NCI-H748 treated with DMSO at 0.1 percent for 48 hours (cell line): ENCODE results near the gene SVIL.
"Not testable (repeated sequence)": the region's sequence is repeated elsewhere in the genome, so short reads cannot be mapped to it uniquely, and the experiment has no call there.

ENCODE experiments used
- DNase-seq: peaks from one replicate; lab custom pipeline; 2025; lab: John Stamatoyannopoulos, UW

Gene SVIL

DNA sequence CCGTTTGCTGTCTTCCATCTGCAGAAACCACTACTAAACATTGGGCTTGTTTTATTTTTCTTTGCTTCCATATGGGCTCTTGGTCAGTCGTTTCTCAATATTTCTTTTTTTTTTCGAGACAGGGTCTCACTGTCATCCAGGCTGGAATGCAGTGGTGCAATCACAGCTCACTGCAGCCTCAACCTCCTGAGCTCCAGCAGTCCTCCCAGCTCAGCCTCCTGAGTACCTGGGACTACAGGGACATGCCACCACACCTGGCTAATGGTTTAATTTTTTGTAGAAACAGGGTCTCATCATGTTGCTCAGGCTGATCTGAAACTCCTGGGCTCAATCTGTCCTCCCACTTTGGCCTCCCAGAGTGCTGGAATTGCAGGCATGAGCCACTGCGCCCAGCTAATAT lies 182.8 kb downstream of the SVIL start:
- DNase-seq = no peak

GRCh38 chr10:29450405-29450804 lies 184.4 kb downstream of the SVIL start:
- no peak for DNase-seq

- DNase-seq = peak; percentile 0
These were observed 185.8 kb downstream of the SVIL start for GRCh38 chr10:29448756-29449592.

GRCh38 chr10:29448125-29448524 lies 186.6 kb downstream of the SVIL start:
- no peak for DNase-seq

- no peak for DNase-seq
These were observed 188.4 kb downstream of the SVIL start for GRCh38 chr10:29446327-29446726.

DNA sequence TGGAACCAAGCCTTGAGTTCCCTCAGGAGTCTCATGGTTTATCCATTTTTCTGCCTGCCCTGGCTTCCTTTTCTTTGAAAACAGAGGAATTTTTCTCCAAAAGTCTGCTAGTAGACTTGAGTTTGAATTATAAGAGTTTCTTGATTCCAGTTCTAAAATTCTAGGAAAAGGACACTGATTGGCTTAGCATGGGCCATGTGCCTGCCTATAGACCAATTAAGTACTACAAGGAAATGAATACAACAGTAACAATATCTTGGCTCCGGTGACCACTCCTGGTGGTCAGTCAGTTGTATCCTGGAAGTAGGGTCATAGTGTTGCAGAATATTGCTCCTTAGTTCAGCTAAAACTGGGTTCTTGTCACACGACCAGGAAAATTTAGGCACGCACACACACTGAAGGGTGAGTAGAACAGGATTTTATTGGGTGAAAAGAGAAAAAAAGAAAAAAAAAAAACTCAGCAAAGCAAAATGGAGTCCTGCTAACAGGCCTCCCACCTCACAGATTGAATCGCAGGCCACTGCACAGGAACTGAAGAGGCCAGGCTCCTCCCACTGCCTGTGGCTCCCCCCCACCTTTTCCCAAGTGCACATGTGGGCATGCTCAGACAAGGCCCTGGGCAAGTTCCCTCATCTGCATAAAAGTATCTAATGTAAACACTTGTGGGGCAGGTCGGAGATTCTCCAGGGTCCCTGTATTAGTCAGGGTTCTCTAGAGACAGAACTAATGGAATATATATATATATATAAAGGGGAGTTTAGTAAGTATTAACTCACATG lies 190.8 kb downstream of the SVIL start:
- no peak for DNase-seq

GRCh38 chr10:29440981-29441380 lies 193.8 kb downstream of the SVIL start:
- no peak for DNase-seq

DNA sequence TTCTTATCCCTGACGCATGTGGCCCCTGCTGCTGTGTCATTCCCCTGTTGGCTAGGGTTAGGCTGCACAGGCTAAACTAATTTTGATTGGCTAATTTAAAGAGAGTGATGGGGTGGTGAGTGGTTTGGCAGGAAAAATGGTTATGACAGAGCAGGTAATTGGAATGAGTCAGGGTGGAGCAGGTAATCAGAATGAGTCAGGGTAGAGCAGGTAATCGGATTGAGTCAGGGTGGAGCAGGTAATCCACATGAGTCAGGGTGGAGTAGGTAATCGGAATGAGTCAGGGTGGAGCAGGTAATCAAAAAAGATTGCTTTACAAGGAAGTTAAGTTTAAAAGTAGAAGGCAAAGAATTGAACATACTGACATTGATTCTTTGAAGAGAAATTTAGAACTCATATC lies 195.8 kb downstream of the SVIL start:
- not testable (repeated sequence) for DNase-seq

GRCh38 chr10:29438271-29438670 lies 196.5 kb downstream of the SVIL start:
- no peak for DNase-seq

- no peak for DNase-seq
These were observed 196.9 kb downstream of the SVIL start for GRCh38 chr10:29437871-29438270.

GRCh38 chr10:29435809-29436501 lies 198.8 kb downstream of the SVIL start:
- DNase-seq = no peak

DNA sequence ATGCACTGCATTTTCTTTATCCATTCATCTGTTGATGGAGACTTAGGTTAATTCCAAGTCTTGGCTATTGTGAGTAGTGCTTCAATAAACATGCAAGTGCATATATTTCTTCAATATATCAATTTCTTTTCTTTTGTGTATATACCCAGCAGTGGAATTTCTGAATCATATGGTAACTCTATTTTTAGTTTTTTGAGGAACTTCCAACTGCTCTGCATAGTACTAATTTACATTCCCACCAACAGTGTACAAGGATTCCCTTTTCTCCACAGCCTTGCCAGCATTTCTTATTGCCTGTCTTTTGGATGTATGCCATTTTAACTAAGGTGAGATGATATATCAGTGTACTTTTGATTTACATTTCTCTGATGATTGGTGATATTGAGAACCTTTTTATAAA lies 200.7 kb downstream of the SVIL start:
- no peak for DNase-seq

DNA sequence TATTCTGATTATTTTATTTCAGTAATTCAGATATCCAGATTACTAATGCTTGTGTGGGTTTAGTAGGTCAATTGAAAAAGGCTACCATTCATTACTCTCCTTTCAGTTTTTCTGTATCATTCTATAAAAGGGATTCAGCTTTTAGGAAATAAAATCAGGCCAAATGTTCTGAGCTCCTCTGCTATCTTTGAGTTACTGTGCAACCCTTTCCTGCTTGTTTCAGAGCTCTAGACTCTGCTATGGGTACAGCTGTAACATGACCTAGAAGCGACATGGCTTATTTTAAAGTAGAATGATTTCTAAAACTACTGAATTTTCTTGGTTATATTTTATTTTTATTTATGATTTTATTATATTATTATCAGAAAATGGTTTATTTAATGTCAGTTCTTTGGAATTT lies 203.1 kb downstream of the SVIL start:
- DNase-seq = no peak

- DNase-seq = no peak
These were observed 204.7 kb downstream of the SVIL start for GRCh38 chr10:29430101-29430500.

- DNase-seq = no peak
These were observed 206.3 kb downstream of the SVIL start for GRCh38 chr10:29428486-29428885.

- DNase-seq = no peak
These were observed 207.1 kb downstream of the SVIL start for GRCh38 chr10:29427667-29428066.

GRCh38 chr10:29426420-29426819 lies 208.4 kb downstream of the SVIL start:
- DNase-seq = no peak

- DNase-seq = no peak
These were observed 210.8 kb downstream of the SVIL start for GRCh38 chr10:29424017-29424416.

DNA sequence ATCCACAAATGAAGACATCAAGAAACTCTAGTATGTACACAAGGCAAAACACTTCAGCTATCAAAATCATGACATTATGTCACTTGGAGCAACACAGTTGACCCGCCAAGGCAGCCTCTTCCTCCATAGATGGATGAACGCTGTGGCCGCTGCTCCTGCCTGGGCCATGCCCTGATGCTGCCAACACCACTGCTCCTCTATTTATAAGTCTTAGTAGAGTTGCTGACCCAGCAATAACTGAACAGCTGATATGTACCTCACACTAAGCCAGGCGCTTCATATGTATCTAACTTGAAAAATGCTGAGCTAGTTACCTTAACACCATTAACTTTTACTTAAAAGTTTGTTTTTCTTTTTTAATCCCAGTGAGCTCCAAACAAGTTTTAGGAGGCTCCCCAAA lies 214.0 kb downstream of the SVIL start:
- DNase-seq = no peak

- DNase-seq = no peak
These were observed 217.4 kb downstream of the SVIL start for GRCh38 chr10:29417324-29417723.

GRCh38 chr10:29415876-29416275 lies 218.9 kb downstream of the SVIL start:
- DNase-seq = no peak

DNA sequence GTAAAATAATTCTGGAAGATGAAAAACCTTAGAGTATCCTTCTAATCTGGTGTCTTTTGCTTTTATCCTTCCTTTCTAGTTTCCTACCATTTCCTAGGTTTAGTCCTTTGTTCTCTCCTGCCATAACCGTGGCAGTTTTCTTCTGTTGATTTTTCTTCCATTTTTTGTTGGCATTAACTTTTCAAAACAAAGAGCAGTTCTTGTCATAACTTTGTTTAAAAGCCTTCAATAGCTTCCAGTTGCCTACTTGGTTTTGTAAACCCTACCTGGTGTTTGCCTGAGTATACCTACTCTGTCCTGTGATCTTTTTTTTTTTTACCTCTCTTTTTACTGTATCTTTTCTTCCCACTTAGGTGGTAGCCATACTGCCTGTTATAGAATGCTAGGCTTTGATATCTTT lies 220.3 kb downstream of the SVIL start:
- DNase-seq = no peak

DNA sequence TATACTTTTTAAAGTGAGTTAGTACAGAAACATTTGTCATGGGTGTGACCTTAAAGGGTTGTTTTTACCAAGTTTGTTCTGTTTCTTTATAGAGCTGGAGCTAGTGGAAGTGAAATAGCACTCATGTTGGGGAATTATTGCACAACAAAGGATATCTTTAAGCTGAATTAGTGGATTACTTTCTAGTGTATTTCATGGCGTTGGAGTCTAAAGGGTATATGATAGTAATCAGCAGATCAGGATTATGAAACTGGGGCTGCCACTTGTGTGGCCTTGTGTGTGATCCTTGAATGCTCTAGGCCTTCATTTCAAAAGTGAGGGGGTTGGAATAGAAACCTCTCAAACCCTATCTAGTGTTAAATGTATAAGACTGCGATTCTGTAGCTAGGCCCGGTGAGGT lies 222.3 kb downstream of the SVIL start:
- no peak for DNase-seq
